Neural cell (in vitro differentiated cells): ENCODE data around the gene C1orf146.

Experiments used
- CTCF ChIP-seq: fragments of 450-650 bp; IDR thresholded peaks from 2 replicates; pipeline ENCODE4 v1.5.1; 2014; ENCODE audit warnings: antibody characterized with exemption, mild to moderate bottlenecking, moderate library complexity; ENCODE audit not compliant: poor library complexity, severe bottlenecking
- EZH2 ChIP-seq: fragments of 200-600, 300-800 bp; shearing (Covaris generic), sonication (generic); IDR thresholded peaks from 2 replicates; pipeline ENCODE4 v1.6.1; 2014; ENCODE audit warnings: antibody characterized with exemption, low read length, borderline replicate concordance, mild to moderate bottlenecking; ENCODE audit not compliant: insufficient read depth, poor library complexity, severe bottlenecking
- POLR2AphosphoS5 ChIP-seq: IDR thresholded peaks from 2 replicates; pipeline ENCODE4 v1.6.1; 2012
- RAD21 ChIP-seq: fragments of 450-650 bp; conservative IDR thresholded peaks from 2 replicates; pipeline ENCODE4 v1.6.1; 2014; ENCODE audit warnings: antibody characterized with exemption, mild to moderate bottlenecking, moderate library complexity
- REST ChIP-seq: IDR thresholded peaks from 2 replicates; pipeline ENCODE4 v1.6.1; 2012; ENCODE audit warnings: borderline replicate concordance
- TAF1 ChIP-seq: IDR thresholded peaks from 2 replicates; pipeline ENCODE4 v1.6.1; 2012; ENCODE audit warnings: low read depth

GRCh38 chr1:92228401-92228800 is 10.7 kb downstream of the C1orf146 start:
- TF ChIP-seq EZH2 (no peak), TAF1 (no peak), RAD21 (no peak), POLR2AphosphoS5 (no peak), CTCF (no peak), REST (no peak)
